ENCODE data around the gene USP7.

The USP7 gene

DNA sequence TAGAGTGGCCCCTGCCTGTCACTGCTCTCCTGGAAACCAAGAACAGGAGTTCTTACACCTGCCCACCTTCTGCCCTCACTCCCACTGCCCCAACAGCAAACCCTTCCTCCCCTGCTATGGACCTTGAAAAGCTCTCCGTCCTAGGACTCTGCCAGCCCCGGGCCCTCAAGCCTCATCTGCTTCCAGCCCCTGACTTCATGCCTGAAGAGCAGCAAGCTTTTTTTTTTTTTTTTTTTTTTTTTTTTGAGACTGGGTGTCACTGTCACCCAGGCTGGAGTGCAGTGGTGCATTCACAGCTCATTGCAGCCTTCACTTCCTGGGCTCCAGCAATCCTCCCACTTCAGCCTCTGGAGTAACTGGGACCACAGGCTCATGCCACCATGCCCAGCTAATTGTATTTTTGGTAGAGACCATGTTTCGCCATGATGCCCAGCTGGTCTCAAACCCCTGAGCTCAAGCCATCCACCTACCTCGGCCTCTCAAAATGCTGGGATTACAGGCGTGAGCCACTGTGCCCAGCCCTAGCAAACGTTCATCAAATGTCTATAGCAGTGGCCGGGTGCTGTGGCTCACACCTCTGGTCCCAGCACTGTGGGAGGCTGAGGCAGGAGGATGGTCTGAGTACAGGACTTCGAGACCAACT lies 111.8 kb downstream of the USP7 start:
- TF ChIP-seq, protein P1, sequence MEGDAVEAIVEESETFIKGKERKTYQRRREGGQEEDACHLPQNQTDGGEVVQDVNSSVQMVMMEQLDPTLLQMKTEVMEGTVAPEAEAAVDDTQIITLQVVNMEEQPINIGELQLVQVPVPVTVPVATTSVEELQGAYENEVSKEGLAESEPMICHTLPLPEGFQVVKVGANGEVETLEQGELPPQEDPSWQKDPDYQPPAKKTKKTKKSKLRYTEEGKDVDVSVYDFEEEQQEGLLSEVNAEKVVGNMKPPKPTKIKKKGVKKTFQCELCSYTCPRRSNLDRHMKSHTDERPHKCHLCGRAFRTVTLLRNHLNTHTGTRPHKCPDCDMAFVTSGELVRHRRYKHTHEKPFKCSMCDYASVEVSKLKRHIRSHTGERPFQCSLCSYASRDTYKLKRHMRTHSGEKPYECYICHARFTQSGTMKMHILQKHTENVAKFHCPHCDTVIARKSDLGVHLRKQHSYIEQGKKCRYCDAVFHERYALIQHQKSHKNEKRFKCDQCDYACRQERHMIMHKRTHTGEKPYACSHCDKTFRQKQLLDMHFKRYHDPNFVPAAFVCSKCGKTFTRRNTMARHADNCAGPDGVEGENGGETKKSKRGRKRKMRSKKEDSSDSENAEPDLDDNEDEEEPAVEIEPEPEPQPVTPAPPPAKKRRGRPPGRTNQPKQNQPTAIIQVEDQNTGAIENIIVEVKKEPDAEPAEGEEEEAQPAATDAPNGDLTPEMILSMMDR (IDR thresholded peaks at IDR 0.05; ENCODE audit: insufficient read depth, missing control alignments): no peak
- no peak for DNase-seq (ENCODE audit: insufficient read length, low spot score)
- no peak for FAIRE-seq

DNA sequence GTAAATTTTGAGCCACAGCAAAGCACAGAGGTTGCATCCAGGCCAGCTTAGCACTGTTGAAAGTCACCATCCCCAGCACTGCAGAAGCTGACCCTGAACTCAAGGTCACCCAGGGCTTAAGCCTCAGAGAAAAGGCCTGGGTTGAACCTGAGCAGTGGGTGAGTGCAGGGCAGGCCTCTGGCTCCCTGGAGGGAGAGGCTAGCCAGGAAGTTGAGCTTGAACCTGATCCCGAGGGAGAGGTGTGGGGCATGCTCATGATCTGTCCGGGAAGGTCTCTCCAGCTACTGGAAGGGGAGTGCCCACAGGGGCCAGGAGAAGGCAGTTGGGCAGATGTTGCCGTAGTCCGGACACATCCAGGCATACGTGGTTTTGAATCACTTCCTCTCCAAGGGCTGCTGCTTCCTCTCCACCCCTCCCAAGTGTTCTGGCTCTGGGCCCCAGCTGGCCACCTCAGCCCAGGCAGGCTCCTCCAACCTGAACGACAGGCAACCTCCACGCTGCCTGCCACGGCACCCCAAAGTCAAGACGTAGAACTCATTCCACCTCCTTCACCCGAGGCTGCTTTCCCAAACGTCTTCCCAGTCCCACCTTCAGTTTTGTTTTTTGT lies 113.3 kb downstream of the USP7 start:
- no peak for DNase-seq (ENCODE audit: insufficient read length, low spot score)
- no peak for FAIRE-seq

DNA sequence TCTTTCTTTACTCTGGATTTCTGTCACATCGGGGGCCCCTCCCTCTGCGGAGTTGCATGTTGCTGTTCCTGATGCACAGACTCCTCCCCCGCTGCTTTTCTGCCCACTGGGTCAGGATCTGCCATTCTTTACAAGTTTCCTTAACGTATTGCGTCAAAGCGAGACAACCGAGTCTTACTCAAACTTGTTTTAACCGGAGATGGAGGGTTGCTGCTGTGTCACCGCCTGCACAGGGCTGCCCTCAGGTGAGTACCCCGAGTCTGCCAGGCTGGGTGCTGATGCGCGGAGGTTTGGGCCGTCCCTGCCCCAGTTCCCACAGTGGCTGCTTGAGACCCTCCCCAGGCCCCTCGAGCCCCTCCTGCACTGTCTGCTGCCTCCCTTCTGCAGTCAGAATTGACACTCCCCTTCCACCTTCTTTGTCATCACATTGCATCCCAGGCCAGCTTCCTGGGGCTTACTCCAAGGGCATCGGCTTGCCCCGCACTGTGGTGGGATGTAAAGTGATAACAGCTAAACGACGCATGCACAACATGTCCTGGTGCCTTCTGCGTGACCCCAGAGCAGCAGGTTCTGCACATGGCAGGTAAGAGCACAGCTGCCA lies 114.2 kb downstream of the USP7 start:
- FAIRE-seq: no peak
- DNase-seq (ENCODE audit: insufficient read length, low spot score): no peak
- TF ChIP-seq, protein P1 (IDR thresholded peaks at IDR 0.05; ENCODE audit: insufficient read depth, missing control alignments): no peak

More for the DNA sequence above, 113.3 kb downstream of the USP7 start:
- TF ChIP-seq, protein P1 (IDR thresholded peaks at IDR 0.05; ENCODE audit: insufficient read depth, missing control alignments): no peak

DNA sequence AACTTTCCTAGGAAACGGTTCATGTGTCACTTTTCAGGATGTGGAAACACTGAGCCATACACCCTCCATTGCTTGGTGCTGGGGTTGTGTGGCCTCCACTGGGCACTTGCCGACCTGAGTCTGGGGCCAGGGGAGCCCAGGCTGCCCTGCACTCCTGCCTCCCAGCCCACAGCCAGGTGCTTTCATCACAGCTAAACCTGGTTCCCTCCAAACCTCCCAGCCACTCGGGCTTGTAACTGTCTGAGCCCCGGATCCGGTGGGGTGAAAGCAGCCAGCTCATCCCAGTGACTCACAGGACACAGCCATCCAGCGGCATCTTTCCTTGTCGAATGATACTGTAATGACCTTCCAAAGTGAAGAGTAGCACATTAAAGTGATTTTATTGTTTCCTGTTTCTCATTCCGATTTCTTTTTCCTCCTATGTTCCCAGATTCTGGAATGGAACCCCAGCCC lies 114.7 kb downstream of the USP7 start:
- TF ChIP-seq, protein P1 (IDR thresholded peaks at IDR 0.05; ENCODE audit: insufficient read depth, missing control alignments): no peak
- no peak for FAIRE-seq
- no peak for DNase-seq (ENCODE audit: insufficient read length, low spot score)

DNA sequence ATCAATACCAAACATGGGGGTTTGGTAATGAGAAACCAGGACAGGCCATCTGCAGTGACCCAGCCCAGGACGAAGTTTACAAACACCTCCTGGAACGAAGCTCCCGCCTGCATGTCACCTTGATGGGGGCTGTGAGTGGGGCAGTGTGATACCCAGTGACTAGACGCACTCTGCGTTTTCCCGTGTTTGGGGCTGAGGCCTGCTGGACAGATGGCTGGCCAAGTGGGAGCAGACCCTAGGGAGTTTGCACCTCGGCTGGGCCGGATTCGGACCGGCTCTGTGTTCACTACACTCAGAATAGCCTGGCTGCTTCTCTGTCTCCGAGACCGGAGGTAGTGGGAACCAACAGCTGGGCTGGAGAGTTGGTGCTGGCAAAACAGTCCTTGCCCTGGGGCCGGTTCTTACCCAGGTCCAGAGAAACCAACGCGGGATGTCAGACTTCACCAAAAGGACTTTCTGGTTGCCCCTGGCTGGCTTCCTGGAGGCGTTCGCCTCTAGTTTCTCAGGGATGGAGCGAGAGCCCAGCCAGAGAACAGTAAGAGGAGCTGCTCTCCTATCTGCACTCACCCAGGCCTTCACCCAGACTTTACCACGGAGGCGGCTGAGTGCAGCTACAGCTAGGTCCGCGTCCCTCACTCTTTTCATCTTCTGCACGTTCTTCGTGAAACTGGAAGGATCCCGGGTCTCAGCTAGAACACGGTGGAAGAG lies 115.3 kb downstream of the USP7 start:
- FAIRE-seq (no peak), DNase-seq (ENCODE audit: insufficient read length, low spot score) (no peak)
- TF ChIP-seq, protein P1 (IDR thresholded peaks at IDR 0.05; ENCODE audit: insufficient read depth, missing control alignments): no peak

DNA sequence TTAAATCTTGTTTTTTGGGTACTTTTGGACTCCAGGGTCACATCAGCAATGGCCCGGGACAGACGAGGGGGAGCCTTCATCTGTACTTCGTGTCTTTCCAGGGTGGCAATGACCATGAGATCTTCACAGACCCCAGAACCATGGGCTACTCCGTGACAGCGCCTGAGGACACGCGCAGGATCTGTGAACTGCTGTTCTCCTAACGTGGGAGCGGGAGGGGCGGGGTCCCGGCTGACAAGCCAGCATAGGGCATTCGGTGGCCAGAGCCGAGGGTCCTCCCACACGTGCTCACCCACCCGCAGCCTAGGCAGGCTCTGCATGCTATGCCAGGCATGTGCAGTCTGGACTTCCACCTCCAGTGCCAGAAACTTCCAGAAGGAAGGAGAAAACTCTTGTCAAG lies 116.1 kb downstream of the USP7 start:
- TF ChIP-seq, protein P1 (IDR thresholded peaks at IDR 0.05; ENCODE audit: insufficient read depth, missing control alignments): no peak
- FAIRE-seq: no peak

More for the DNA sequence above, 116.1 kb downstream of the USP7 start:
- no peak for DNase-seq (ENCODE audit: insufficient read length, low spot score)

All from D721Med (cell line).